Stimulated activated naive B cell treated with anti-CD40 and anti-IgM and Interleukin-4, amounts not matched to agents 10 μg/mL and 1 μg/mL and 100 μg/mL, for 72 hours (primary cell): ENCODE results near the gene FKTN.

ENCODE experiments used
- ATAC-seq, 2 donors: fragments of 150-1000 bp; cut with Tn5 transposase; replicated peaks; 2 replicates each; pipeline ENCODE4 v1.10.0; 2021; ENCODE audit warnings: moderate library complexity in 1 of 2
- DNase-seq: peaks from one replicate; pipeline ENCODE4 v3.0.0; 2021
- H3K27ac Mint-ChIP-seq: one replicate; pipeline ENCODE4 v1.8.0; 2022; ENCODE audit warnings: mild to moderate bottlenecking, mixed read lengths
- H3K27me3 Mint-ChIP-seq, 2 donors: one replicate each; pipeline ENCODE4 v1.8.0; 2022; ENCODE audit warnings: mixed read lengths in 2 of 2
- H3K36me3 Mint-ChIP-seq, 2 donors: one replicate each; pipeline ENCODE4 v1.8.0; 2022; ENCODE audit warnings: mixed read lengths in 2 of 2, mild to moderate bottlenecking in 1 of 2
- H3K4me1 Mint-ChIP-seq, 2 donors: one replicate each; pipeline ENCODE4 v1.8.0; 2022; ENCODE audit warnings: mixed read lengths in 2 of 2, mild to moderate bottlenecking in 1 of 2
- H3K4me3 Mint-ChIP-seq, 2 donors: one replicate each; pipeline ENCODE4 v1.8.0; 2022; ENCODE audit warnings: mild to moderate bottlenecking in 2 of 2, mixed read lengths in 2 of 2, moderate library complexity in 1 of 2
- H3K9me3 Mint-ChIP-seq, 2 donors: one replicate each; pipeline ENCODE4 v1.8.0; 2022; ENCODE audit warnings: mixed read lengths in 2 of 2, mild to moderate bottlenecking in 1 of 2

FKTN gene

DNA sequence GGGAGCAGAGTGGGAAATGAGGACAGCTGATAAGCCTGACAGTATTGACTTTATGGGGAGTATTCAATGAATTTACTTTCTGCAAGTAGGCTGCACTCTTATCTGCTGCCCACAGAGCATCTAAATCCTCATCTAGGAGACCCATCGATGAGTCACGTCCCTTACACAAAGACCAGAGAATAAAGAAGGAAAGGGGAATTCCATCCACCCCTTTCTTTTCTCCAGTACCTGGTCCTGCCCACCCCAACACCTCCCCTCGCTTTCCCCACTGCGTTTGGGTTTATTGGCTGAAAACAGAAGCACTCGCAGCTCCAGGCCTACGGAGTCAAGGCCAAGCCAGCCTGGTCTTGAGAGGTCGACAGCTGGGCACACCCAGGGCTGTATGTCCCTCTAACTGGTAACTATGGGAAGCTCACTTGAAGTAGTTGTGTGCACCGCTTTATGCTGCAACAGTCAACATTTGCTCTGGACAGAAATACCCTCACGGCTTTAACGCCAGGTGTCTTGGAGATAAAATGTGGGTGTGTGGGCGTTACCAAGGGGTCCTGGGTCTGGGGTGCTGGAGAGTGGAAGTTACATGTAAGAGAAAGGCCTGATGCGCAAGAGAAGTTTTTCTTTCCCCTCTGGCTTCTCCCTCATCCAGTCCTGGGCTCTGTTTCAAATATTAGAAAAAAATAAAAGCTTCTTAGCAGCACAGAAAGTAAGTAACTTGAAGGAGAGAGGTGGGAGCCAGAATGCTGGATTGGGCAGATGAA is 89.8 kb downstream of the FKTN start:
- ATAC-seq (no peak), DNase-seq (no peak)
- H3K4me1 Mint-ChIP-seq: no peaks in the 10 kb centered on the region
- no peak overlapping the region for H3K27ac Mint-ChIP-seq
- H3K36me3 Mint-ChIP-seq: peaks cover 2 to 7% of the 10 kb centered on the region in 2 donors
- no peaks in the 10 kb centered on the region for H3K9me3 Mint-ChIP-seq
- H3K27me3 Mint-ChIP-seq: no peaks in the 10 kb centered on the region
- H3K4me3 Mint-ChIP-seq: no peak overlapping the region

DNA sequence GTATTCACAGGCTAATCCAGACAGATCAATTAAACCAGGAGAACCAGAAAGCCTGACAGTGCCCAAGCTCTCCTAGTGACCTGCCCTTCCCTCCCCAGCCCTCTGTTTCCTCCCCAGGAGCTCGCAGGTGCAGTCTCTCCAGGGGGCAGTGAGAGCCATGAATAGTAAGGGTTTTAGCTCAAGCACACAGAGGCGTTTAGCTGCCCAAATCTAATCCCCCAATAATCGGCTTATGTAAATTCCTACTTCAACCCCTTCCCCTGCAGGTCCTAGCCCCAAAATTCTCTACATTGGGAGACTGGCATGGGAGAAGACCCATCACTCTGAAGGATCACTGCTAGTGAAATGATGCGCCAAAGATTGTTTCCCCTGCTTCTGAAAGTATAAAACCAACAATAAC is 93.9 kb downstream of the FKTN start:
- DNase-seq (no peak), ATAC-seq (no peak)
- Mint-ChIP-seq H3K27ac (no peak overlapping the region), H3K4me1 (peaks cover 6 to 7% of the 10 kb centered on the region in 2 donors), H3K4me3 (no peak overlapping the region), H3K36me3 (peaks cover 0 to 1% of the 10 kb centered on the region in 2 donors), H3K27me3 (peaks cover 6 to 9% of the 10 kb centered on the region in 2 donors), H3K9me3 (no peaks in the 10 kb centered on the region)

DNA sequence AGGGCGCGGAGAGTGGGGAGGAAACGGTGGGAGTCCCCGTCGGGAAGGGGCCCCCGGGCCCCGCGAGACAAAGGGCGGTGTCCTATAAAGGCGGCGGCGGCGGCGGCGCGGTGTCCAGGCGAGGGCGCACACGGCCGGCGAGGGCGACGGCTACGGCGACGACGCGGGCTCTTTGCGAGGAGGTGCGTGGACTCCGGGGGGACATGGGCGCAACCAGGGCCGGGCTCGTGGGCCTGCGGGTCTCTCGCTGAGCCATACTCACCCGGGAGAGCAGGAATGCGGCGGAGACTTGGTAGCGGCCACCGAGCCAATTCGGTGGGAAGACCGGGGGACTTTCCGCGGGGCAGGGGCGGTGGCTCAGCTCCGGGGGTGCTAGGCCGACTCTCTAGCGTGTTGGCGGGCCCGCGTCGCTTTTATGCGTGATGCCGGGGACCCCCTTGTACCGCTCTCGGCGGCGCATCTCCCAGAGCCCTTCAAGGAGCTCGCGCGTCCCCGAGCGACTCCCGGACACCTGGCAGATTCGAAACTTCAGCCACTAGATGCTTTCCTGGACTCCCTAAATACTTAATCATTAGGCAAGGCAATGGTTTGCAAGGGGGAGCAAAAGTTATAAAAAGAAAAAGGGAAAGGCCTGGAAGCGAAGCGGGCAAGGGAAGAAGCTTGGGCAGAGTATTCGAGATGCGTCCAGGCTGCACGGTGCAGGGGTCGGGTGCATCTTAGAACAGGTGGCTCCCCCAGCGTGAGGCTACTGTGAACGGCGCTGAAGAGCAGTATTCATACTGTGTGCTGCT is 98.4 kb downstream of the FKTN start:
- Mint-ChIP-seq H3K4me1 (peaks cover 17 to 18% of the 10 kb centered on the region in 2 donors), H3K4me3 (peak overlapping the region; percentile 86 to 91), H3K36me3 (peaks cover 3% of the 10 kb centered on the region in 2 donors), H3K27ac (peak overlapping the region; percentile 37), H3K27me3 (peaks cover 19 to 21% of the 10 kb centered on the region in 2 donors), H3K9me3 (no peaks in the 10 kb centered on the region)
- DNase-seq: peak; percentile 4
- ATAC-seq: peak; percentile 82 to 88

DNA sequence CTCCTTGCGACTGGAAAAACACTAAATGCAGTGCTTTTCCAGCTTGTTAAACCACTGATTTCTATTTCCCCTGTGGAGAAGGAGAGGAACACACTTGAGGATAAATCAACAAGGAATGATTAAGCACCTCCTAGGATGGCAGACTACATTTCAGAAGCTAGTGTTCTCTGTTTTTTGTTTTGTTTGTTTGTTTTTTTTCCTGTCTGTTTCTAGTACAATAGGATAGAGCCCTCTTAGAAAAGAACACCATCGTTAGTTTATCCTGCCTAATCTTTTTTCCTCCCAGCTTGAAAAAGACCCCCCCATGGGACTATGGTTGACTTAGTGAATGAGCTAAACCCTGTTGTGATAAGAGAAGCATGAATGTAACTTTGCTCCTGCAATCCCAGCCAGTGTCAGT is 100.4 kb downstream of the FKTN start:
- peaks cover 26 to 34% of the 10 kb centered on the region in 2 donors for H3K4me1 Mint-ChIP-seq
- no peak for DNase-seq
- peaks cover 3% of the 10 kb centered on the region in 2 donors for H3K36me3 Mint-ChIP-seq
- no peak overlapping the region for H3K4me3 Mint-ChIP-seq
- H3K9me3 Mint-ChIP-seq: no peaks in the 10 kb centered on the region
- peak overlapping the region; percentile 34 for H3K27ac Mint-ChIP-seq
- no peak for ATAC-seq
- H3K27me3 Mint-ChIP-seq: peaks cover 19 to 21% of the 10 kb centered on the region in 2 donors

DNA sequence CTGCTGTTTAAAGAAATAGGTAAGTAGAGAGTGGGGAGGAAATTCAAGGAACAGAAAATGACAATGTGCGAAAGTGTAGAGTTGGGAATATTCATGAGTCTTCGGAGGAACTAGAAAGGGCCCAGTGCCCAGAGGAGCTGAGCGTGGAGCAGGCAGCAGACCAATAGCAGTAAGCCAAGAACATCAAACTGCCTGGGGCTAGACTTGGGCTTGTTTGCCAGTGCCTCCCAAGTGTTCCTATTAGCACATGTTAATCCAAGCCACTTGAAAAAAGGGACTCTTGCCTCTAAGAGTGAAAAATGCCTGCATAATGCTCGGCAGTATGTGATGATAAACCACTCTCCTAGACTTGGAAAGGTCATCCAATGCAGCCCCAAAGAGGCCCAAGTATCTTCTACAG is 103.1 kb downstream of the FKTN start:
- H3K27me3 Mint-ChIP-seq: peaks cover 17 to 19% of the 10 kb centered on the region in 2 donors
- H3K4me1 Mint-ChIP-seq: peaks cover 25 to 34% of the 10 kb centered on the region in 2 donors
- H3K36me3 Mint-ChIP-seq: peaks cover 3% of the 10 kb centered on the region in 2 donors
- ATAC-seq (no peak), DNase-seq (no peak)
- no peak overlapping the region for H3K27ac Mint-ChIP-seq
- H3K9me3 Mint-ChIP-seq: no peaks in the 10 kb centered on the region
- no peak overlapping the region for H3K4me3 Mint-ChIP-seq

DNA sequence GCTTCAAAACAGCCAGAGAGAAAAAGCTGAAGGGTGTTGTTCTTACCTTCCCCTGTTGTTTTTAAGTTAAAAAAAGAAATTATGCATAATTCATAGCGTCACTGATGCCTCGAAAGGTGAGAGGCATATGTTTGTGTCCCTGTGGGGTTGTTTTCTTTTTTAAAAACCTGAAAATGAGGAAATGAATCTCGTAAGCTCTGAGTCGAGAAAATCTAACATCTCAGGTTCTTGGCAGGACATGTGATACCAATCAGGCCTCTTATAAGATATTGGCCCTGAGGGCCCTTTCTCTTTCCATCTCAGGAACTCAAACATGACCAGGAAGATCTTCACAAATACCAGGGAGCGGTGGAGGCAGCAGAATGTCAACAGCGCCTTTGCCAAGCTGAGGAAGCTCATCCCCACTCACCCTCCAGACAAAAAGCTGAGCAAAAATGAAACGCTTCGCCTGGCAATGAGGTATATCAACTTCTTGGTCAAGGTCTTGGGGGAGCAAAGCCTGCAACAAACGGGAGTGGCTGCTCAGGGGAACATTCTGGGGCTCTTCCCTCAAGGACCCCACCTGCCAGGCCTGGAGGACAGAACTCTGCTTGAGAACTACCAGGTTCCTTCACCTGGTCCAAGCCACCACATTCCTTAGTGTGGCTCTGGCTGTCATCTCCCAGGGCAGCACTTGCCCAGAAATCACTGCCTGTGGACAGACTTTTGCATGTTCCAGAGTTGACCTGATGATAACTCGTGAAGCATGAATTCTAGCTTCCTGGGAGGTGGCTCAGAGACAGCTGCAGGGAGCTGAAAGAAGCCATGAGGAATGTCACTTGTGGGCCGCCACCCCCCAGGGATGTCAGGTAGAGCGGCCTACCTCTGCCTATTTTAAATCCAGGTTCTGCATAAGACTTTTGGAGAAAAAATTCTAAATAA is 104.5 kb downstream of the FKTN start, which contains the start of gene TAL2:
Gene TAL2, plus strand, starts transcription at position 274 of the 921 bp plus-strand sequence. Its CDS starts 40 bp downstream, at position 314.
- ATAC-seq (peak; percentile 94 to 96), DNase-seq (peak; percentile 9)
- Mint-ChIP-seq H3K4me3 (peak within 1 kb of the TSS; percentile 7 to 57), H3K27me3 (peaks cover 7 to 9% of the 10 kb centered on the region in 2 donors), H3K36me3 (peaks cover 3% of the 10 kb centered on the region in 2 donors), H3K27ac (peak within 1 kb of the TSS; percentile 88), H3K9me3 (no peaks in the 10 kb centered on the region), H3K4me1 (peaks cover 20 to 24% of the 10 kb centered on the region in 2 donors)

DNA sequence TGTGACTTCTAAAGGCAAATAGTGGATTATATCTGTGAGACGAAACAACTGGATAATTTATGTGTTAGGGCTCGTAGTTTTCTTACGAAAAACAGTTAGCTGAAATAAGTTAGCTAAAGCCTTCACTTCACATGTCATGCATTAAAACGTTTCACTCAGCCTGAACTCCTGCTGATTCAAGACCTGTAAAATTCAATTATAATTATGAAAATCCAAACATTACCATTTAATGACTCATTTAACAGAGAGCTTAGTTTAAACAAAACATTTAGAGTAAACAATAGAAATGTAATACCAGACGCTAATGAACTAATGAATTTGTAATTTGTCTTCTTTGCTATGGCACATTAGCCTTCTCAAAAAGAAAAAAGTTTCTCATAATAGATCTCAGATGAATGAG is 106.0 kb downstream of the FKTN start:
- H3K9me3 Mint-ChIP-seq: no peaks in the 10 kb centered on the region
- peaks cover 0 to 3% of the 10 kb centered on the region in 2 donors for H3K27me3 Mint-ChIP-seq
- H3K27ac Mint-ChIP-seq: no peak overlapping the region
- ATAC-seq (no peak), DNase-seq (no peak)
- H3K4me1 Mint-ChIP-seq: peaks cover 20 to 24% of the 10 kb centered on the region in 2 donors
- H3K4me3 Mint-ChIP-seq: no peak overlapping the region
- peaks cover 3% of the 10 kb centered on the region in 2 donors for H3K36me3 Mint-ChIP-seq

DNA sequence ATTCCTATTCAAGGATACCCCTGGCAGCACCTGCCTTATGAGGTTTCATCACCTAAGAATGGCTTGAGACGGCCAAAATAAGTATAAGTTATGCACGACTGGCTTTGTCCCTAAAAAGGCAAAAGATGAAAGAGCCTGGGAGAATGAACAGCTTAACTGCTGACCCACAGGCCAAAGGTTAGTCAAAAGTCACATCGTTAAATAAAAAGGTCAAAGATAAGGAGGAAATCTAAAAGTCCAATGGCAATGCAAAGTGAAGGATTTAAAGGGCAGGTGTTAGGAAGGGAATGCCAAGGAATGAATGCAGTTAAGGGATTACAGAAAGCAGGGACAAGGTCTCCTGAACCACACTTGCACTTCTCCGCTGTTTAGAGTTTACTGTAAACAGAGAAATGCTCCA is 109.9 kb downstream of the FKTN start:
- Mint-ChIP-seq H3K4me3 (no peak overlapping the region), H3K27me3 (peaks cover 5 to 6% of the 10 kb centered on the region in 2 donors), H3K9me3 (peaks cover 4 to 5% of the 10 kb centered on the region in 2 donors), H3K27ac (no peak overlapping the region), H3K36me3 (peaks cover 5 to 7% of the 10 kb centered on the region in 2 donors), H3K4me1 (peaks cover 6 to 7% of the 10 kb centered on the region in 2 donors)
- DNase-seq (no peak), ATAC-seq (no peak)

DNA sequence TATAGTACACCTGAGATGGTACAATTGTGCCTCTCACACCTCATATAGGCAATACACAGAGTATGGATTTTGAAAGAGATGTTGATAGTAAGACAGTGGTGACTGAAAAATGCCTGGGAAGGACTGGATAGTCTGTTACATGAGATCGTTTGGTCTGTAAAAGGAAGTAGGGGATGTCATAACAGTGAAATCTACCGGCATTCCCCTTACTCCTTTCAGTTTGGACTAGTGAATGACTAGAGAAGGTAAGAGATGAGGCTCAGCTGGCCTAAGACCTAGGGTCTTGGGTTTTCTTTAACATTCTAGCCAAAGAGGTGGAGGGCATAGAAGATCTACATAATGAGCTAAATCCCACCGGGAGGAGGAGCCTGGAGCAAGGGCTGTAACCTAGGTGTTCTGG is 112.4 kb downstream of the FKTN start:
- Mint-ChIP-seq H3K9me3 (peaks cover 8% of the 10 kb centered on the region in 2 donors), H3K4me1 (peaks cover 14 to 17% of the 10 kb centered on the region in 2 donors), H3K4me3 (no peak overlapping the region), H3K36me3 (peaks cover 9 to 12% of the 10 kb centered on the region in 2 donors), H3K27ac (no peak overlapping the region), H3K27me3 (peaks cover 5 to 6% of the 10 kb centered on the region in 2 donors)
- DNase-seq (no peak), ATAC-seq (peak in 1 of 2 donors; percentile 4)

DNA sequence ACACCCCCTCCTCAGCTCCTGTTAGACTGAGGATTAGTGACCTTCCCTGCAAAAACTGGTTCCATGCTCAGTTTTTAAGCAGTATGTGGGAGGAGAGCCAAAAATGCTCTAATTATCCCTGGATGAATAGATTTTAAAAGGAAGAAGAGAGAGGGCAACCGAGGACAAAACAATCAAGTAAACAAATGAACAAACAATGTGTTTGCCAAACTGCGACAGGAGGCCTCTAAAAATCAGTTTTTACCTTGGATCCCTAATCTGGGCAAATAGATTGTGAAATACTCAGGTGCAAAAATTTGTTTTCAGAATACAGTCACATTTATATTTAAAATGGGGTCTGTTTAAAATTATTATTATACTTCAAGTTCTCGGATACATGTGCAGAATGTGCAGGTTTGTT is 112.8 kb downstream of the FKTN start:
- Mint-ChIP-seq H3K27me3 (peaks cover 5 to 6% of the 10 kb centered on the region in 2 donors), H3K27ac (no peak overlapping the region), H3K4me3 (no peak overlapping the region), H3K4me1 (peaks cover 13 to 17% of the 10 kb centered on the region in 2 donors), H3K9me3 (peaks cover 8% of the 10 kb centered on the region in 2 donors), H3K36me3 (peaks cover 9 to 12% of the 10 kb centered on the region in 2 donors)
- ATAC-seq (no peak), DNase-seq (no peak)

DNA sequence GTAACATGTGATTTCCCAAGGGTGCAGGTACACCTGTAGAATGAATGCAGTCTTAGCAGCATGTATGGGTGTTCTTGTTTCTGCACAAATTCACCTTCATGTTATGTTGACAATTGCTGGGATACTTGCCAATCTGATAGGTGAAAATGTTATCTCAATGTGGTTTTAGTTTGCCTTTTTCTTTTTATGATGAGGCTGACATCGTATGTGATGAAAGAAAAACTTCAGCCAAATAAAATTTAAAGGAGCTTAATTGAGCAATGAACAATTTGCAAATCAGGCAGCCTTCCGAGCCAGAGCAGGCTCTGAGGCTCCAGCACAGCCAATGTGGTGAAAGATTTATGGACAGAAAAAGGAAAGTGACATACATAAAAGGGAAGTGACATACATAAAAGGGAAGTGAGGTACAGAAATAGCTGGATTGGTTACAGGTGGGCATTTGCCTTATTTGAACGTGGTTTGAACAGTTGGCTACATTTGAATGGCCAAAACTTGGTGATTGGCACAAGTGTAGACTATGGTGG is 114.8 kb downstream of the FKTN start:
- Mint-ChIP-seq H3K27ac (peak overlapping the region; percentile 44), H3K36me3 (peaks cover 9 to 12% of the 10 kb centered on the region in 2 donors), H3K4me3 (peak overlapping the region in 1 of 2 donors; percentile 45), H3K4me1 (peaks cover 13 to 17% of the 10 kb centered on the region in 2 donors), H3K9me3 (peaks cover 8% of the 10 kb centered on the region in 2 donors), H3K27me3 (peaks cover 5 to 6% of the 10 kb centered on the region in 2 donors)
- DNase-seq (no peak), ATAC-seq (peak; percentile 78 to 90)

DNA sequence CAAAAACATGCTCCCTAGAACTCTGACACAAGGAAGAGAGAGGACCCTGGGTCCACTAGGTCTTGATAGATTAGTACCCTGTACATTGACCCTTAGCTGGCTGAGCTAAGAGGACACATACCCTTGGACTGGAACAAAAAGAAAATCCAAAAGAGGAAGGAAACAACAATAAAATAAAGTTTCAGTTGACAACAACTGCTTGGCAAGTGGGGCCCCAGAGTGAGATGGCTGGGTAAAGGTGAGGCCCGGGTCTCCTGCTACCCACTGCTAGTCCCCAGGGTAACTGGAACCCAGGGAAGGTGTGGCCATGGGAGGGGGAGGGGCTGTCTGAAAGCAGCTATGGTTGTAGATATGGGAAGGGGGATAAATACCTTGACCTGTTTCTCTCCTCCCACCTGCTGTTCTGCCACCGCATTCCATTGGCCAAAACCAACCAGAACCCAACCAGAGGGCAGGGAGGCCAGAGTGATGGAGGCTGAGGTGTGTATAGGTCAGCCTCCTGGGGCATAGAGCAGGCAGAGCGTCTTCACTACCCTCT is 116.0 kb downstream of the FKTN start:
- Mint-ChIP-seq H3K27ac (no peak overlapping the region), H3K9me3 (peaks cover 8% of the 10 kb centered on the region in 2 donors), H3K4me1 (peaks cover 13 to 17% of the 10 kb centered on the region in 2 donors), H3K36me3 (peaks cover 9 to 12% of the 10 kb centered on the region in 2 donors), H3K4me3 (no peak overlapping the region), H3K27me3 (peaks cover 5 to 6% of the 10 kb centered on the region in 2 donors)
- no peak for ATAC-seq
- DNase-seq: no peak

DNA sequence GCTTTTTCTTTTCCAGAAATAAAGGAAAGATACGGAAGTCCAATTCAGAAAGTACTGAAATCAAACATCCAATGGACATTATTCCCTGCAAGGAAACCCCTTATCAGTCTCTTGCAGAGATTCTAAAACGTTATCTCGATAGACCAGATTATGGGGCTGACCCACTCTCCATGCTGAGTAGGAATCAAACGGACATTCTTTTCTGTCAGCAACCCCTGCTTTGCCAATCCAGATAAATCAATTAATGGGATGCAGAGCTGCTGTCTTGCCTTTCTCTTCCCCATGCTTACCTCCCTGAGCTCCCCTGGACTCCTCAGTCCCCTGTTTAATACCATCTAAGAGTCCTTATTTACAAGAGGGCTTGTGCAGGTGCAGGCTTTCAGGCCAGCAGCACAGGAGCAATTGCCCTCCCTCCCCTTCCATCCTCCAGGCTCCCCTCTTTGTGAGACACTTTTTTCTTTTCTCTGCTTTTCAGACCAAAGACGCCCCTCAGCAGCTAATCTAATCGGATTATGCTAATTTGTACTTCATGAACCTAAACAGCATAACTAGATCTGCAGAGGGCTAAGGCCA is 118.5 kb downstream of the FKTN start:
- Mint-ChIP-seq H3K4me3 (no peak overlapping the region), H3K27me3 (no peaks in the 10 kb centered on the region), H3K36me3 (peaks cover 9 to 12% of the 10 kb centered on the region in 2 donors), H3K9me3 (peaks cover 8% of the 10 kb centered on the region in 2 donors), H3K27ac (peak overlapping the region; percentile 43), H3K4me1 (peaks cover 10 to 17% of the 10 kb centered on the region in 2 donors)
- DNase-seq: no peak
- ATAC-seq: no peak
